AG09319 (cell line): ENCODE results near the gene TFB2M.
"Not testable (repeated sequence)": the region's sequence is repeated elsewhere in the genome, so short reads cannot be mapped to it uniquely, and the experiment has no call there.

Source experiments
- DNase-seq: peaks from one replicate; pipeline ENCODE4 v3.0.0-alpha.2; 2010; ENCODE audit warnings: low read depth; ENCODE audit errors: extremely low read depth
- CTCF ChIP-seq: IDR thresholded peaks from 2 replicates; pipeline ENCODE4 v1.5.1; 2011; ENCODE audit warnings: low read depth, mild to moderate bottlenecking, inconsistent platforms, low read length, moderate library complexity

The TFB2M gene

GRCh38 chr1:246572785-246573184 lies 6.7 kb upstream of the TFB2M start:
- no peak for TF ChIP-seq CTCF
- DNase-seq, result no peak

- DNase-seq, result no peak
- TF ChIP-seq CTCF, result no peak
These were observed 5.9 kb upstream of the TFB2M start for GRCh38 chr1:246571953-246572352.

GRCh38 chr1:246571309-246571708 lies 5.2 kb upstream of the TFB2M start:
- not testable (repeated sequence) for DNase-seq

GRCh38 chr1:246569248-246570238 lies 3.5 kb upstream of the TFB2M start:
- no peak for TF ChIP-seq CTCF
- DNase-seq, result no peak

GRCh38 chr1:246567646-246568235 lies 1.7 kb upstream of the TFB2M start:
- TF ChIP-seq CTCF, result no peak
- DNase-seq, result no peak

- DNase-seq, result peak; percentile 62
- TF ChIP-seq CTCF, result no peak
These were observed 968 bp upstream of the TFB2M start for GRCh38 chr1:246566813-246567645.

GRCh38 chr1:246565751-246566127 lies 322 bp downstream of the TFB2M start:
- DNase-seq, result no peak
- TF ChIP-seq CTCF, result no peak
